Suprapubic skin (tissue), 4 donors: ENCODE data around the gene PTPRN2. TPM values are rescaled to one million over a fixed set of nuclear protein-coding genes. Genes with fewer than 3 reads are reported as not detected.

Experiments used
- DNase-seq, 2 donors: peaks; one replicate each; pipeline ENCODE4 v3.0.0-alpha.2; 2019; ENCODE audit warnings: low spot score in 2 of 2
- H3K27ac ChIP-seq: fragments of 200-600 bp; sonication (generic); one replicate; pipeline ENCODE4 v1.5.1; 2019
- H3K27me3 ChIP-seq: fragments of 200-600 bp; sonication (generic); one replicate; pipeline ENCODE4 v1.5.1; 2019
- H3K36me3 ChIP-seq: fragments of 200-600 bp; sonication (generic); one replicate; pipeline ENCODE4 v1.5.1; 2019
- H3K4me1 ChIP-seq: fragments of 200-600 bp; sonication (generic); one replicate; pipeline ENCODE4 v1.5.1; 2019
- H3K4me3 ChIP-seq: fragments of 200-600 bp; sonication (generic); one replicate; pipeline ENCODE4 v1.5.1; 2019; ENCODE audit warnings: mild to moderate bottlenecking
- H3K9me3 ChIP-seq: fragments of 200-600 bp; sonication (generic); one replicate; pipeline ENCODE4 v1.5.1; 2019
- EP300 ChIP-seq: sonication (generic); formaldehyde crosslinking; IDR thresholded peaks from one replicate; pipeline ENCODE4 v1.6.1; 2017; ENCODE audit warnings: antibody characterized with exemption
- POLR2A ChIP-seq, 2 donors: fragments of 450-650 bp; IDR thresholded peaks; one replicate each; pipeline ENCODE4 v1.6.1; 2017; ENCODE audit warnings: antibody characterized with exemption in 2 of 2, mild to moderate bottlenecking in 2 of 2, moderate library complexity in 2 of 2
- POLR2AphosphoS5 ChIP-seq, 3 donors: sonication (generic); formaldehyde crosslinking; IDR thresholded peaks; one replicate each; pipeline ENCODE4 v1.6.1; 2017; ENCODE audit warnings: antibody characterized with exemption in 3 of 3
- WGBS: methylation state at CpG from one replicate; pipeline ENCODE4 v1.1.5; 2018; 5-methylcytosine and 5-hydroxymethylcytosine counted together
- total RNA-seq, 4 donors: library from RNA; depleted of rRNA; stranded (reverse); fragments of >200 nt; gene quantifications; one replicate each; pipeline ENCODE4 v1.1.0, GENCODE V29; 2016
- TF ChIP-seq, protein P1 (sequence below), 2 donors: fragments of 200-600 bp in 1 of 2; fragments of 450-650 bp in 1 of 2; sonication (generic) in 1 of 2; IDR thresholded peaks; one replicate each; pipeline ENCODE4 v1.5.1; 2016 to 2019; ENCODE audit warnings: antibody characterized with exemption in 2 of 2, mild to moderate bottlenecking in 1 of 2, moderate library complexity in 1 of 2

The PTPRN2 gene
- total RNA-seq, 4 donors from 2014 or later: 0.23 to 1.8 (median 1.3) TPM

DNA sequence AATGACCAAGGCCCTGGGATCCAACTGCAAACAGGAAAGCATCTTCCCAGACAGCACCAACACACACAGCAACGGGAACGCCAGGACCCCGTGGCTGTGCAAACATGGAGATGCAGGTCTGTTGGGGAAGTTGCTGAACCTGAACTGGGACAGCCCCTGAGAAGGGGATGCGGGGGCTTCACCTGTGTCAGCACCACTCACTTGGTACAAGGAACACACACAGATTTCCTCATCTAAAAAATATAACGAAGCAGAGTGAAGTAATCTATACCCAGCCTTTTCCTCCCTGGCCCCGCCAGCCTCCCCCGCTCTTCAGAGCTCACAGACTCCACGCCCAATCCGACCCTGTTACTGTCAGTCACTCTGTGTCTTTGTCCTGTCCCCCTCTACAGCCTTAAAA lies 93.0 kb downstream of the PTPRN2 start:
- 34% methylated on average over 9 of the region's 9 CpGs for WGBS
- peaks cover 3% of the 10 kb centered on the region for H3K4me1 ChIP-seq
- no peaks in the 10 kb centered on the region for H3K9me3 ChIP-seq
- DNase-seq: no peak
- no peaks in the 10 kb centered on the region for H3K36me3 ChIP-seq
- H3K27me3 ChIP-seq: peaks cover 43% of the 10 kb centered on the region
- no peak overlapping the region for H3K27ac ChIP-seq
- H3K4me3 ChIP-seq: no peak overlapping the region
- TF ChIP-seq POLR2AphosphoS5 (IDR thresholded peaks at IDR 0.05): no peak
- TF ChIP-seq, protein P1, sequence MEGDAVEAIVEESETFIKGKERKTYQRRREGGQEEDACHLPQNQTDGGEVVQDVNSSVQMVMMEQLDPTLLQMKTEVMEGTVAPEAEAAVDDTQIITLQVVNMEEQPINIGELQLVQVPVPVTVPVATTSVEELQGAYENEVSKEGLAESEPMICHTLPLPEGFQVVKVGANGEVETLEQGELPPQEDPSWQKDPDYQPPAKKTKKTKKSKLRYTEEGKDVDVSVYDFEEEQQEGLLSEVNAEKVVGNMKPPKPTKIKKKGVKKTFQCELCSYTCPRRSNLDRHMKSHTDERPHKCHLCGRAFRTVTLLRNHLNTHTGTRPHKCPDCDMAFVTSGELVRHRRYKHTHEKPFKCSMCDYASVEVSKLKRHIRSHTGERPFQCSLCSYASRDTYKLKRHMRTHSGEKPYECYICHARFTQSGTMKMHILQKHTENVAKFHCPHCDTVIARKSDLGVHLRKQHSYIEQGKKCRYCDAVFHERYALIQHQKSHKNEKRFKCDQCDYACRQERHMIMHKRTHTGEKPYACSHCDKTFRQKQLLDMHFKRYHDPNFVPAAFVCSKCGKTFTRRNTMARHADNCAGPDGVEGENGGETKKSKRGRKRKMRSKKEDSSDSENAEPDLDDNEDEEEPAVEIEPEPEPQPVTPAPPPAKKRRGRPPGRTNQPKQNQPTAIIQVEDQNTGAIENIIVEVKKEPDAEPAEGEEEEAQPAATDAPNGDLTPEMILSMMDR (IDR thresholded peaks at IDR 0.05): no peak
- TF ChIP-seq EP300: no peak
- TF ChIP-seq POLR2A (IDR thresholded peaks at IDR 0.05): no peak

DNA sequence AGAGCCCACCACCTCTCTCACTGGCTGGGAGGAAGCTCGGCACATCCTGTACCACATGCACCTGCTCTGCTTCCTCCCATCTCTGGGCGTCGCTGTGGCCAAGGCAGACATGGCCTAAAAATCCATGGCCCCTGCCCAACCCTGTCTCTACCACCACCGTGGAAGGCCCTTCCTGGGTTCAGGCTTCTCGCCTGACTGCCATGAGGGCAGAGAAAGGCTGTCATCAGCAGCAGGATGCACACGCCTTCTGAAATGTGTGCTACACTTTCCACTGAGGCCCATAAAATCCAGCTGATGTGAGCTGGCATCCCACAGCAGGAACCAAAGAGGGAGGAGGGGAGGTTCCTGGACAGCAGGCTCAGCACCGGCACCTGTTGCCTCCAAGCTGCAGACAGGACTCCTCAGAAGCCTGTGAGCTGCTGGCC lies 93.4 kb downstream of the PTPRN2 start:
- no peak for DNase-seq
- no peaks in the 10 kb centered on the region for H3K9me3 ChIP-seq
- 35% methylated on average over 4 of the region's 7 CpGs for WGBS

DNA sequence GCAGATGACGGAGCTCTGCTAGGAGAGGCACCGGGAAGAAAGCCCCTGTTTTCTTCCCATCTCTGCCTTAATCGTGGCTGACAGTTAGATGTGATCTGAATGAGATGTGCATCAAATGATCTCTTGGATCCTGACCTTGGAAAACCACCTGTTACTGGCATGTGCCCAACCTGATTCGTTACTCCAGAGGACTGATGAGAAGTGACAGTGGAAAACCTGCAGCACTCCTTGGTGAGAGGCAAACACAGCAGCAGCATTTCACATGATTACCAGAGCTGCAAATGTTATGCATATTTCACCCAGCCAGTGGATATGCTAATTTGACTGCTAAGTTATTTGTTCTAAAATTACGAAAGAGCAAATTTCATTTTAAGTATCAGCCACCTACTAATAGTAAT lies 95.3 kb downstream of the PTPRN2 start:
- peaks cover 3% of the 10 kb centered on the region for H3K4me1 ChIP-seq
- no peak overlapping the region for H3K4me3 ChIP-seq
- DNase-seq: no peak
- peaks cover 53% of the 10 kb centered on the region for H3K27me3 ChIP-seq
- H3K27ac ChIP-seq: no peak overlapping the region
- no peak for TF ChIP-seq EP300
- no peaks in the 10 kb centered on the region for H3K36me3 ChIP-seq
- 50% methylated on average over 5 of the region's 5 CpGs for WGBS
- H3K9me3 ChIP-seq: no peaks in the 10 kb centered on the region

More for the DNA sequence above, 93.4 kb downstream of the PTPRN2 start:
- peaks cover 48% of the 10 kb centered on the region for H3K27me3 ChIP-seq
- H3K36me3 ChIP-seq: no peaks in the 10 kb centered on the region
- H3K27ac ChIP-seq: no peak overlapping the region
- peaks cover 3% of the 10 kb centered on the region for H3K4me1 ChIP-seq
- TF ChIP-seq, protein P1 (IDR thresholded peaks at IDR 0.05): no peak
- TF ChIP-seq POLR2AphosphoS5 (IDR thresholded peaks at IDR 0.05) (no peak), POLR2A (IDR thresholded peaks at IDR 0.05) (no peak), EP300 (no peak)
- no peak overlapping the region for H3K4me3 ChIP-seq

DNA sequence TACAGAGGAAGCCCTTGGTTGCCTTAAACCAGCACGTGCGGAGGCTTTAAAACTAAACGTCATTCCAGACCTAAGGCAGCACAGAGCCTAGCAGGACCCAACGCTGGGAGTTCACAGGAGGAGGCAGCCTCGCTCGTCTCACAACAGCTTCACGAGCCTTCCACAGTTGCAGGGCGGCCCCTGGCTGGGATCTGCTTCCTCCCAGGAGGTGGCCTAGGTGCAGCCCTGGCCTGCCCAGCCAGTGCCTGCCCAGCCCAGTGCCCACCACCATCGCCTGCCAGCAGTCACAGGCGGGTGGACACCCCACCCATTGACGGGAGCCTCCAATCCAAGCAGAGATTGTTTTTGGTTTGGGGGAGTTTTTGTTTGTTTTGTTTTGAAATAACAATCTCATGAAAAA lies 96.5 kb downstream of the PTPRN2 start:
- Histone ChIP-seq H3K9me3 (no peaks in the 10 kb centered on the region), H3K36me3 (no peaks in the 10 kb centered on the region), H3K27me3 (peaks cover 53% of the 10 kb centered on the region), H3K4me1 (peaks cover 3% of the 10 kb centered on the region), H3K27ac (no peak overlapping the region), H3K4me3 (no peak overlapping the region)
- no peak for DNase-seq
- TF ChIP-seq EP300 (no peak), POLR2AphosphoS5 (IDR thresholded peaks at IDR 0.05) (no peak), POLR2A (IDR thresholded peaks at IDR 0.05) (no peak)
- TF ChIP-seq, protein P1 (IDR thresholded peaks at IDR 0.05): no peak
- whole genome bisulfite sequencing: 81% methylated on average over 11 of the region's 11 CpGs

DNA sequence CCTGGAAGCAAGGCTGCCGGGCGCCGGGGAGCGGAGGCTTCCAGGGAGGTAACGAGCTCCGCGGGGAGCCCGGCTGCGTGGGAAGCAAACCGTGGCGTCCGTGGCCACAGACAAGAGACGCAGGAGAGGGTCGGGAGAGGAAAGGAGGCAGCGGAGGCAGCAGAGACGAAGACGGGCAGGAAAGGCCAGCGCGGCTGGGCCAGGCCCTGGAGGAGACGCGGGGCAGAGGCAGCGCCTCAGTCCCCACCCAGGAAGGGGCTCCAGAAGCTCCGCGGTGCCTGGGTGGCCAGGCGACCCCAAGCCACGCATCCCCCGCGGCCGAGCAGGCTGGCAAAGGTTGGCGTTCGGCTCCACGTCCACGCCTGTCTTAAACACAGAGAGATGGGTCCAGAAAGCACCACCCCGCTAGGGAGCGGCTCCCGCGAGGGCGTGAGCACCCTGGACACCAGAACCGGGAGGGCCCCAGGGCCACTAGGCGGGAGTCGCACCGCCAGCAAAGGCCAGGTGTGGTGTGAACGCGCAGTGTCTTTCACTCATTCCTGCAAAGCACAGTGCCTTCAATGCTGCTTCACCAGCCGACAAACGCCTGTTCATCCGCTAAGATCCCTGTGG lies 97.3 kb downstream of the PTPRN2 start:
- H3K36me3 ChIP-seq: no peaks in the 10 kb centered on the region
- H3K27ac ChIP-seq: no peak overlapping the region
- no peak overlapping the region for H3K4me3 ChIP-seq
- no peak for TF ChIP-seq POLR2A (IDR thresholded peaks at IDR 0.05)
- TF ChIP-seq, protein P1 (IDR thresholded peaks at IDR 0.05): no peak
- TF ChIP-seq EP300: no peak
- TF ChIP-seq POLR2AphosphoS5 (IDR thresholded peaks at IDR 0.05): no peak
- WGBS: 95% methylated on average over 28 of the region's 47 CpGs
- H3K4me1 ChIP-seq: no peaks in the 10 kb centered on the region
- peaks cover 45% of the 10 kb centered on the region for H3K27me3 ChIP-seq
- no peaks in the 10 kb centered on the region for H3K9me3 ChIP-seq
- DNase-seq: no peak
